Right atrium auricular region (tissue), 2 donors: ENCODE measurements around the gene FGF23. TPM values are rescaled to one million over a fixed set of nuclear protein-coding genes. Genes with fewer than 3 reads are reported as not detected.
A peak's percentile ranks its signal among the peaks of the same experiment; 100 is the strongest.

Source experiments
- DNase-seq: peaks from one replicate; pipeline ENCODE4 v3.0.0-alpha.2; 2019; ENCODE audit warnings: low spot score
- H3K27ac ChIP-seq, 2 donors: fragments of 200-600 bp; sonication (generic); 1 replicate in 1 of 2; 2 replicates in 1 of 2; pipeline ENCODE4 v1.5.1; 2016 to 2019
- H3K27me3 ChIP-seq, 2 donors: fragments of 200-600 bp; sonication (generic); one replicate each; pipeline versions ENCODE4 v1.5.1 to v1.6.0; 2017 to 2019
- H3K36me3 ChIP-seq: fragments of 200-600 bp; sonication (generic); one replicate; pipeline ENCODE4 v1.5.1; 2016
- H3K4me1 ChIP-seq, 2 donors: fragments of 200-600 bp; sonication (generic); one replicate each; pipeline versions ENCODE4 v1.5.1 to v1.6.0; 2017 to 2019
- H3K4me3 ChIP-seq, 2 donors: fragments of 200-600 bp; sonication (generic); 1 replicate in 1 of 2; 2 replicates in 1 of 2; pipeline ENCODE4 v1.5.1; 2017 to 2019; ENCODE audit warnings: mild to moderate bottlenecking in 1 of 2, moderate library complexity in 1 of 2
- H3K9me3 ChIP-seq, 2 donors: fragments of 200-600 bp; sonication (generic); one replicate each; pipeline ENCODE4 v1.5.1; 2019
- total RNA-seq, 2 donors: library from RNA; depleted of rRNA; stranded (reverse); fragments of >200 nt; gene quantifications; one replicate each; pipeline ENCODE4 v1.1.0, GENCODE V29; 2016
- TF ChIP-seq, protein P1 (sequence below), 2 donors: fragments of 200-600 bp; sonication (generic); IDR thresholded peaks; one replicate each; pipeline ENCODE4 v1.5.1; 2019; ENCODE audit warnings: antibody characterized with exemption in 2 of 2

FGF23 gene
- total RNA-seq, 2 donors from 2014 or later = 0.08 TPM; not detected in 1

DNA sequence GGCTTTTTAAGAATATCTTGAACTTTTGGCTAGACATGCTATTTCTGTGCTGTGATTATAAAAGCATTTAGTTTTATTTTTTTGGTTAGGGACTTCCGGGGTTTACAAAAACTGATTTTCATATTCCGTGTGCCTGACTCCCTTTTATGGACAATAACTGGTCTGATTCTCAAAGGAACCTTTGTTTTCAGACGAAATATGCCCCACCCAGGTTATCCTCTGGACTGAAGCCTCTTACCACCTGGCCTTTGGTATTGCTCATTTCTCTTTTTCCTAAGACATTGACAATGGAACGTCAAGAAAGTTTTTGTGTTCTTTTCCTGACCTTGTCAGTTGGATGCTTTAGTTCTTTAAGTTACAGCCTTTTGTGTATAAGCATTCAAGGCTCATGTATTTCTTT lies 47.7 kb downstream of the FGF23 start:
- H3K4me1 ChIP-seq = no peaks in the 10 kb centered on the region
- TF ChIP-seq, protein P1, sequence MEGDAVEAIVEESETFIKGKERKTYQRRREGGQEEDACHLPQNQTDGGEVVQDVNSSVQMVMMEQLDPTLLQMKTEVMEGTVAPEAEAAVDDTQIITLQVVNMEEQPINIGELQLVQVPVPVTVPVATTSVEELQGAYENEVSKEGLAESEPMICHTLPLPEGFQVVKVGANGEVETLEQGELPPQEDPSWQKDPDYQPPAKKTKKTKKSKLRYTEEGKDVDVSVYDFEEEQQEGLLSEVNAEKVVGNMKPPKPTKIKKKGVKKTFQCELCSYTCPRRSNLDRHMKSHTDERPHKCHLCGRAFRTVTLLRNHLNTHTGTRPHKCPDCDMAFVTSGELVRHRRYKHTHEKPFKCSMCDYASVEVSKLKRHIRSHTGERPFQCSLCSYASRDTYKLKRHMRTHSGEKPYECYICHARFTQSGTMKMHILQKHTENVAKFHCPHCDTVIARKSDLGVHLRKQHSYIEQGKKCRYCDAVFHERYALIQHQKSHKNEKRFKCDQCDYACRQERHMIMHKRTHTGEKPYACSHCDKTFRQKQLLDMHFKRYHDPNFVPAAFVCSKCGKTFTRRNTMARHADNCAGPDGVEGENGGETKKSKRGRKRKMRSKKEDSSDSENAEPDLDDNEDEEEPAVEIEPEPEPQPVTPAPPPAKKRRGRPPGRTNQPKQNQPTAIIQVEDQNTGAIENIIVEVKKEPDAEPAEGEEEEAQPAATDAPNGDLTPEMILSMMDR (IDR thresholded peaks at IDR 0.05) = no peak
- peaks cover 10% of the 10 kb centered on the region for H3K36me3 ChIP-seq
- no peak overlapping the region for H3K27ac ChIP-seq
- H3K9me3 ChIP-seq = no peaks in the 10 kb centered on the region
- DNase-seq = no peak
- no peak overlapping the region for H3K4me3 ChIP-seq
- H3K27me3 ChIP-seq = no peaks in the 10 kb centered on the region

DNA sequence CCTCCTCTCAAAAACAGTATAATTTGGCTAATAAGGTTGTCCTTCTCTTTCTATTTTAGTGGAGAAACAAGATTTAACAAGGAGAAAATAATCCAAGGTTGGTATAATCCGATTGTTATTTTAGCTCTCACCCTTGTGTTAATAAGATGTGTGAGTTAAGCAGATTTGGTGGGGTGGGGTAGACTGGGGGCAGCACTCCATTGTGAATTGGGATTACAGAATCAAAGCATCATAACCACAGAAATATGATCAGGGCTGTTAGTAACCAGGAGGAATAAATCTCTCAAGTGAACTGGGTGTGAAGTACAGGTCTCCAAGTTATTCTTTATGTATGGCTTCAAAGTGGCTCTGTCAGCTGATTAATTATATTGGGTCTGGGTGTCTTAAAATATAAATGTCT lies 48.3 kb downstream of the FGF23 start:
- H3K27me3 ChIP-seq = no peaks in the 10 kb centered on the region
- TF ChIP-seq, protein P1 (IDR thresholded peaks at IDR 0.05) = no peak
- no peak overlapping the region for H3K27ac ChIP-seq
- H3K4me1 ChIP-seq = no peaks in the 10 kb centered on the region
- H3K4me3 ChIP-seq = no peak overlapping the region
- DNase-seq = no peak
- no peaks in the 10 kb centered on the region for H3K9me3 ChIP-seq
- peaks cover 6% of the 10 kb centered on the region for H3K36me3 ChIP-seq

DNA sequence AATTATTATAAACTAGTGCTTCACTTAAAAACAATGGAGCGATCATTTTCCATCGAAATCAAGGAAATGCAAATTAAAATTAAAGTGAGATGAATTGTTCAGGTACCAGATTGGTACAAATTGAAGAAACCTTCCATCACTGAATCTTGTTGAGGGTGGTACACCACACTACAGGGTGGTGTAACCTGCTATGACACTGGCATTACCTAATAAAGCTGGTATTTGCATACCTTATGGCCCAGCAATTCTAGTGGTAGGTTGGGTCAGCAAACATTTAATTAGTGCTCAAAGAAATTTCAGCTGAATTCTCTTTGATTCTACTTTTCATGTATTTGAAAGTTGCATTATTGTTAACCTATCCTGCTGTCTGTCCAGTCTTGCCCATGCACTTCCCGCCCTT lies 49.3 kb downstream of the FGF23 start:
- DNase-seq = no peak
- Histone ChIP-seq H3K36me3 (peaks cover 6% of the 10 kb centered on the region), H3K9me3 (no peaks in the 10 kb centered on the region), H3K27ac (no peak overlapping the region), H3K27me3 (no peaks in the 10 kb centered on the region), H3K4me1 (peaks cover 0 to 6% of the 10 kb centered on the region in 2 donors), H3K4me3 (no peak overlapping the region)
- TF ChIP-seq, protein P1 (IDR thresholded peaks at IDR 0.05) = no peak

DNA sequence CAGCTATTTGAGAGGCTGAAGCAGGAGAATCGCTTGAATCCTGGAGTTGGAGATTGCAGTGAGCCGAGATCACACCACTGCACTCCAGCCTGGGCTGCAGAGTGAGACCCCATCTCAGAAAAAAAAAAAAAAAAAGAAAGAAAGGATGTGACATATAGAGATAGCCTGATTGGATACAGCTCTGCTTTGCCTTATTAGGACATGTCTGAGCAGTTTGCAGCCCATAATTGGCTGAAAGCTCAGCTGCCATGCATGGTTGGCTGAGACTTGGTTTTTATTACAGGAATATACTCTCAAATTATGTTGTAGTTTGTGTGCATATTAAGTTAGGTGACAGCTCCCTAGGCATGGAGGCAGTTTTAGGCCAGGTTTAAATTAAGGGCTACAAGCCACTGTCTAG lies 52.2 kb downstream of the FGF23 start:
- peaks cover 0 to 7% of the 10 kb centered on the region in 2 donors for H3K4me1 ChIP-seq
- H3K27ac ChIP-seq = no peak overlapping the region
- H3K36me3 ChIP-seq = no peaks in the 10 kb centered on the region
- DNase-seq = no peak
- no peaks in the 10 kb centered on the region for H3K9me3 ChIP-seq
- H3K27me3 ChIP-seq = no peaks in the 10 kb centered on the region
- H3K4me3 ChIP-seq = no peak overlapping the region
- TF ChIP-seq, protein P1 (IDR thresholded peaks at IDR 0.05) = no peak

DNA sequence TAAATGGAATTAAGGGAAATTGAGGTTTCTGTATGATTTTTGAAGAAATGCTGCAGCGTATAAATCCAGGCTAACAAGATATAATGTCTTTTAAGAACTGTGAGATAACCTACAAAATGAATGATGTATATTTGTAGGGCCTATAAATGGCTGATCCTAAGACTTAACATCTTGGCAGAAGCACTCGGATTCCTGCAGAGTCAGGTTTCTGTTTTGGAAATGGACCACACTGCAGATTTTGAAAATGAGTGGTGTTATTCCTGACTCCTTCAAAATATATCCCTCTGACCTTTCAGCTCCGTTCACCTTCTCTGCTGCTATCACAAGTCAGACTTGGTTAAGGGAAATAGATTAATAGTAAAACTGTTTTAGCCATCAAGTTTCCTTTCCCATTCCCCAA lies 53.5 kb downstream of the FGF23 start:
- Histone ChIP-seq H3K9me3 (no peaks in the 10 kb centered on the region), H3K27ac (peak overlapping the region in 1 of 2 donors; percentile 30), H3K27me3 (no peaks in the 10 kb centered on the region), H3K36me3 (no peaks in the 10 kb centered on the region), H3K4me3 (no peak overlapping the region), H3K4me1 (peaks cover 0 to 17% of the 10 kb centered on the region in 2 donors)
- no peak for DNase-seq
- TF ChIP-seq, protein P1 (IDR thresholded peaks at IDR 0.05) = no peak

DNA sequence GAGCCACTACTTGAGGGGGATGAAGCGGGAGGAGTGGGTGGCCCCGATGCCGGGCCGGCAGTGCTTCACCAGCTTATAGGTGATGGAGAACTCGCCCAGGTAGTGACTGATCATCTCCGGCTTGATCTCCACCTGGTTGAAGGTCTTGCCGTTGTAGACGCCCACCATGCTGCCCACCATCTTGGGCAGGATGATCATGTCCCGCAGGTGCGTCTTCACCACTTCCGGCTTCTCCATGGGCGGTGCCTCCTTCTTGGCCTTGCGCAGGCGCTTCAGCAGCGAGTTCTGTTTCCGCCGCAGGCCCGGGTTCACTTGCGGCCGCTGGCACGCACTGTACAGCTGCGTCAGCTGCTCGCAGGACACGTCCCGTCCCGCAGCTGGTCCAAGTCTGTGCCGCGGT lies 55.1 kb downstream of the FGF23 start:
- no peak for DNase-seq
- no peaks in the 10 kb centered on the region for H3K9me3 ChIP-seq
- H3K36me3 ChIP-seq = no peaks in the 10 kb centered on the region
- peaks cover 0 to 21% of the 10 kb centered on the region in 2 donors for H3K4me1 ChIP-seq
- no peaks in the 10 kb centered on the region for H3K27me3 ChIP-seq
- no peak overlapping the region for H3K4me3 ChIP-seq
- TF ChIP-seq, protein P1 (IDR thresholded peaks at IDR 0.05) = no peak
- H3K27ac ChIP-seq = no peak overlapping the region
